Smooth muscle cell of the brain vasculature (primary cell): Measurements from ENCODE around the gene SLX9.

Source experiments
- DNase-seq: peaks from one replicate; pipeline ENCODE4 v3.0.0-alpha.2; 2012; ENCODE audit warnings: low read depth, low spot score

SLX9 gene

GRCh38 chr21:44958471-44959191 is 18.8 kb downstream of the SLX9 start:
- DNase-seq = peak; percentile 92

DNA sequence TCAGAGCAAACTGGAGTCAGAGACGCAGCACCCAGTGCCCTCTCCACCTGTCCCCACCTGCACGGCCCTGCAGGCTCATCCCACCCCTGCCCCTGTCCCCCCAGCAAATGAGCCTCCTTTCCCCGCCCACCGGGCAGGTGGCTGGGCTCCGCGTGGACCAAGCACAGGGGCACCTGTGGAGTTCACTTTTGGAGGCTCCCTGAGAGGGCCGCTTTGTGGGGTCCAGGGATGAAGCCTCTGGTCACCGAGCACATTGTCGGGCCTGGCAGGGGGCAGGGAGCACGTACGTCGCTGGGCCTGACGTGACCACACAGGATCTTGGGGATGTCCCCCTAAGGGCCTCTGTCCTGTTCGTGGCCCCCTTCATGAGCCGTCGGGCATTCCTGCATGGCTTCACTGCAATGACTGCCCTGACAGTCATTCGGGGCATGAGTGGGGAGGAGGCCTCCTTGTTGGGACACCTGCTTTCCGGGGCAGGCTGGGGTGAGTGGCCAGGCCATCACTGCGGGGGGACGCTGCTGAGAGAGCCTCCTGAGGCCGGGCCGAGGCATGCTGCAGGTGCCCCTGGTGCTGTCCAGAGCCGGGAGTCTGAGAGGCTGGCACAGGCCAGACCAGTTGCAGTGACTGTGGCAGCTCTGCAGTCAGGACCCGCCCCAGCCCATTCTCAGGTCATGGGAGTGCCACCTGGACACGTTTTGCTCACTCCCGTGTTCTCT is 19.7 kb downstream of the SLX9 start:
- no peak for DNase-seq

DNA sequence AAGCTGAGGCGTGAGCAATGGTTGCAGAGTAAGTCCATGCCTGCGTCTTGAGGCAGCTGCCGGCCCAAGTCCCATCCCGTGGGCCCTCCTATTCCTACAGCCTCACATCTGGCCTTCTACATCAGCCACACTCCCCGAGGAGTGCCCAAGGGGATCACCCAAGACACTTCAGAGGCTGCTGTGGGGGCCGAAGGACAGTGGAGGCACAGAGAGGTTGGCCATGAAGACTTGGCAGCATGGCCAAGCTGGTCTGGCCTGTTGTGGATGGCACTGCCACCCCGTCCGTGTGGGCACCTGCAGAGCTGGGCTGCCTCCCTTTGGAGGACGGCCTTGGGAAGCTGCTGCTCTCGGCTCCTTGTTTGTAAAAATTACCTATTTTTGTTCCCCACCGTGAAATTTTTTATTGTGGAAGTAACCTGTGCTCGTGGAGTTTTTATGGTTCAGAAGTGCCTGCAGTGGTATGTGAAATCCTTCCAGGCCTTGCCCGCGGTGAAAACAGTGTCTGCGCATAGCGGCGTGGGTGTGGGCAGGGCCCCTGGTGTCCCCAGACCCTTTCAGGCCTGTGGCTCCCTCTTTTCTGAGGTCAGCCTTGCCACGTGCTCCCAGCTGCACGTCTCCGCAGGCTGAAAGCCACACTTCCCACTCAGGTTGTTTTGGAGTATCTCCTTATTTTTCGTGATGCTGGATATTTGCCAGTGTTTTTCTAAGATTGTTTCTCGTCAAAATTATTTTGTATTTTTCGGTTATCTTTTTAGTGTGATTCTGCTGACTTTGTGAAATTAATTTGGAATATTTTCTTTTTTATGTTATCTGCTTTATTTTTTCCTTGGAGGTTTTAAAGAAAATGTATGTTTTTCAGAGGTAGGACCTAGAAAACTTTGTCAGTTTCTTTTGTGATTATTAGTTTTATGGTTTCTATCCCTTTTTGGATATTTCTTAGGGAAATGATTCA is 20.6 kb downstream of the SLX9 start:
- DNase-seq = no peak

- DNase-seq = peak; percentile 80
Observed at GRCh38 chr21:44962403-44962966, 22.7 kb downstream of the SLX9 start.

- DNase-seq = no peak
Observed at GRCh38 chr21:44964381-44964780, 24.6 kb downstream of the SLX9 start.

- no peak for DNase-seq
Observed at GRCh38 chr21:44965251-44966022, 25.6 kb downstream of the SLX9 start.

DNA sequence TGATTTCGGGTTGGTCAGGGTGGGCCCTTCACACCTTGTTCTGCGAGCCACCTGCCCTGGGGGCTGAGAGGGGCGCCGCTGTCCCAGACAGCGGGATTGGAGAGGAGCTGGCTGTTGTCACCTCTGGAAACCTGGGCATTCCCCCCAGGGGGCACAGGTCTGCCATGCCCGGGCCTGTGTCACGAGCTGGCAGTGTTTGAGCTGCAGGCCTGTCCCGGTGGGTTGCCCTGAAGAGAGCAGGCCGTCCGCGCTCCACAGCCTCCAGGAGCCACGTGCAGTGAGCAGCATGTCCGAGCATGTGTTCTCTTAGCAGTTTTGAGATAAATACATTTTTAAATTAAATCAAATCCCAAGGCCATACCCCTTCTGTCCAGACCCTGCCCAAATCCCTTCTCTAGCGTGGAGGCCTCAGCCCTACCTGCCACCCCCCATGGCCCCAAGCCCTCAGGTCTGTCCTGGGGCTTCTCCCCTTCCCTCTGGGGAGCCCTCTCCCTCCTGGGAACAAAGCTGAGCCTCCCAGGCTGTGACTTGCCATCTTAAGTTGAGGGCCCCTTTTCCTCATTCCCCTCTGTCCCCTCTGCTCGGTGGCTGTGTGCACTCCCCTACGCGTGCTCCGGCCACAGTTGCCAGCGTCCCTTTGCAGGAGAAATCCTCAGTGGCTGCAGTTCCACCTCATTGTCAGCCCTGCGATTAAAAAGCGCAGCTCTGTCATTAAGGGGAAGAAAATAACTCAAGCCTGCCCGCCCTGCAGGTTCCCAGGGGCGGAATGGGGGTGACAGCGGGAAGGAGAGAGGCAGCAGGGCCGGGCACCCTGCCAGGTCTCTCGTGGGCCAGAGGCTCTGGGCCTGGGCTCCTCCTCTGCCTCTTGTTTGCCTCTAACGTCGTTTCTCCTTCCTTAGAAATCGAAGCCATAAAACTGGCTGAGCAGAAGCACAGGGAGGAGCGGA is 26.6 kb downstream of the SLX9 start:
- DNase-seq = no peak

DNA sequence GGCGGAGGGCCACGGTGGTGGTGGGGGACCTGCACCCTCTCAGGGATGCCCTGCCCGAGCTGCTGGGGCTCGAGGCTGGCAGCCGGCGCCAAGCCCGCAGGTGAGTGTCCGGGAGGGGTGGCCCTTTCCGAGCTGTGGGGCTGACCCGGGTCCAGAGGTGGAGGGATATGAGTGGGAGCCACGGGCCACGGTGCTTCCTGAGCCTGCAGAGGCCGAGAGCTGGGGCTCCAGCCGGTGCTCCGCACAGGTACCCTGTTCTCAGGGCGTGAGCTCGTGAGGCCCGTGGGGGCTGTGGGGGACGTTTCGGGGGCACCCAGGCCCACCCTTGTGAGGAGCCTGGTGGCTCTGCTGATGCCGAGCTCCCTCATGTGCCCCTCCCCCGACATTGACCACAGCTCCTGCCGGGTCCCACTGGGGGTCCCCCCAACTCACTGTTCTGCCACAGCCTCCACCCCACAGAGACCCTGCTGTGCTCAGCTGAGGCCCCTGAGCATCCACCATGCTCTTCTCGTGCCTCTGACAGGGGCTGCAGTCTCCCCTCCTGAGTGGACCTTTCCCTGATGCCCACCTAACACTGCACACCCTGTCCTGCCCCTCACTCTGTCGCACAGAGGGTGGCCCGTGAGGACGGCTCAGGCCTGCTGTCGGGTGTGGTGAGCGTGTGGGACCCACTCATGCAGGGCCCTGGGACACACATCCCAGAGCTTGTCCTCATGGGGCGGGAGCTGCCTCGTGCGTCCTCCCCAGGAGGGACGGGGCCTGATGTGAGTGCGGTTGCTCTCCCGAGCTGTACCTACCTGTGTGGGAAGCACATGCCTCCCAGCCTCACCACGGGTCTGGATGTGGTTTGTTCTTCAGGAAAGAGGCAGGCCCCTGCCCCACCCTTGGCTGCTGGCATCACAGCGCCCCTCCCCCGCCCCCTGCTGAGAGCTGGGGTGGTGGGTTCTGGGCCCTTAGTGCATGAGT is 27.5 kb downstream of the SLX9 start:
- DNase-seq = no peak

GRCh38 chr21:44969066-44969670 is 29.3 kb downstream of the SLX9 start:
- no peak for DNase-seq

DNA sequence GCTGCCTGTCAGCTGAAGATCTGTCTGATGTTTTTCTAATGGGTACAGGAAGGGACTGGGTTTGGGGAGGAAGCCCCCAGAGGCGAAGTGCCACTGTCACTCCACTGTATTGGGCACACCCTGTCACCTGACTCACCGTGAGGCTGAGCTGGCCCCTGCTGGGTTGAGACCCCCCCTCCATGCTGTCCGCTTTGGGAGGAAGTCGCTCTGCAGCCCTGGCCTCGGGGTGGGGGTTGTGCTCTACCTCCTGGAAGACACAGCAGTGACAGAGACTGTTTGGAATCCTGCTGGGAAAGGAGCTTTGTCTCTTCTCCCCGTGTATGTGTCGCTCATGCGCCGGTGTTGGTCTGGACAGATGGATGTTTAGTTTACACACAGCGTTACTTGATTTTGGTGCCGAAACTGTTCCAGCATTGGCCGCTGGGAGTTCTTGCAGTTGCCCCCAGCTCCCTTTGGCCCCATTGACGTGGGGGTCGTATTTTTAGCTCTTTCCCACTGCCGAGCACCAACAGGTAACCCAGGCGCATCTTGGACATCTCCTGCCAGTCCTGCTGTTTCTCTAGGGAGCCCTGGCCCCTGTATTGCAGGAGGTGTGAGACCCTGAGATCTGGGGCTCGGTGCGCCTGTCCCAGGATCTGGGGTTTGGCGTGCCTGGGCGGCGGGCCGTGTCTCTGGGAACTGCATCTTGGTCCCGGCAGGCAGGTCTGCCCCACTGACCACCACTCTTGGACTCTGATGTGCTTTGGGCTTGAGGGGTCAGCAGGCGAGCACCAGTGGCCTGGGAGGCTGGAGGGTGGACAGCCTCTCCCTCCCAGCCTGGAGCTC is 30.3 kb downstream of the SLX9 start:
- no peak for DNase-seq

DNA sequence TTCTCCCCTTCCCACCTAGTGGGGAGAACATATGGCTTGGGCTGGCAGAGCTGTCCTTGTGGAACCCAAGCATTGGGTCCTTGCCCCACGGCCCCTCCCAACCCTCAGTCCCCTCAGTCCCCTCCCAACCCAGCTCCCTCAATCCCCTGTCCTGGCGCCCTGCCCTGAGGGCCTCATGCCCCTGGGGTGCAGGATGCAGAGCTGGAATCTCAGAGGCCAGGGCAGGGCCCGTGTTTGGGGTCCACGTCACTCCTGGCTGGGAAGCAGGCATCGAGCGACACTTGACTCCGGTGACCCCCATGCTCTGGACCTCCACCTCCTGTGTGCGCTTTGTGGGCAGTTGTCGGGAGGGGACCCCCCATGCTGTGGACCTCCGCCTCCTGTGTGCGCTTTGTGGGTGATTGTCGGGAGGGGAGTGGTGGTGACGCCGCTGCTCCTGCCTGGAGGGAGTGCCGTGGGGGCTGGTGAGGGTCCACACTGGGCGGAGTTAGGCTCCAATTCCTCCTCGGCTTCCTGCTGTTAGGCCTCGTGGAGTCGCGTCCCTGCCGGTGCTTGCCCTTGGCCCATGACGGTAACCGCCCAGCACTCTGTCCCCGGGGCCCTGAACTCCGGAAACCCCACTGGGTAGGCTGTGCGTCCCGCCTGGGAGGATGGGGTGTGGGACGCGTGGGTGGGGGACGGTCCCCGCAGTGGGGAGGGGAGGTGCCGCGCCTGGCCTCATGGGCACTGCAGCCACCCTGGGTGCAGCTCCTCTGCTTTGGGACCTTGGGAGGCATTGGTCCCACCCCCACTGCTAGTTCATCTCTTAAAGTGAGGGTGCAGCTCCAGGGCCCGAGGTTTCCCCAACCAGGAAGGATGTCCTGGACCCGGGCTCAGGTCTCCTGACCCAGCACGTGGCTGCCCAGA is 31.2 kb downstream of the SLX9 start:
- no peak for DNase-seq

DNA sequence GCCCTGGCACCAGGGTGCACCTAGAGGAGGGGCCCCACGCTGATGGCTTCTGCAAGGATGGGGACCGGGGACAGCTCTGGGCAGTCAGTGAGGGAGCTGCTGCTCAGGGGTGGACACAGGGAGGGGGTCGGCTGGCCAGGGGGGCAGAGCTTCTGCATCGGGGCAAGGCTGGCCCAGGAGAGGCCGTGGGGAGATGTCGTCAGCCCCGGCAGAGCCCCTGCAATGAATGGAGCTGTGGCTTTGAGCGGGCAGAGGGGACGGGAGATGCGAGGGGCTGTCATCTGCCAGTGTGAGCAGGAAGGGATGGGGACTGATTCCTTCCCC is 31.8 kb downstream of the SLX9 start:
- DNase-seq = no peak

DNA sequence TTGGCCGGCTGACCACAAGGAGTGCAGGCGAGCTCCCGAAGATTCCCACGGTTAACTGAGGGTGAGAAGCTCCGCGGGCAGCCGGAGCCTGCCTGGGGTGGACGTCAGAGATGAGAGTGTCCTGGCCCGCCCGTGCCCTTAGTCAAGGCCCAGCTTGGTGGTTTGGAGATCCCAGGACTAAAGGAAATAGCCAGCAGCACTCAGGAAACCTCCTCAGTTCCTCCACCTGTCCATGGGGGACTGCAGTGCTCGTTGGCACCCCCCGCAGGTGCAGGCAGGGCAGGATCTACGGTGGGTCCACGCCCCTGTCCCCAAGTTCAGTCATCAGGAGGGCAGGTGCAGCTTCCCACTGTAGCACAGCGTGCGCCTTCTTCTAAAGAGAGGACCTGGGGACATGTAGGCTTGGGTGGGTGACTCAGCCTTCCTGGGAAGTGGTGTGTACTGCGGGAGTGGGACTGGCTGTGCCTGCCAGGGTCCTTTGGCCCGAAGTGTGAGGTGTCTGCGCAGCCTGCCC is 32.5 kb downstream of the SLX9 start:
- DNase-seq = no peak

DNA sequence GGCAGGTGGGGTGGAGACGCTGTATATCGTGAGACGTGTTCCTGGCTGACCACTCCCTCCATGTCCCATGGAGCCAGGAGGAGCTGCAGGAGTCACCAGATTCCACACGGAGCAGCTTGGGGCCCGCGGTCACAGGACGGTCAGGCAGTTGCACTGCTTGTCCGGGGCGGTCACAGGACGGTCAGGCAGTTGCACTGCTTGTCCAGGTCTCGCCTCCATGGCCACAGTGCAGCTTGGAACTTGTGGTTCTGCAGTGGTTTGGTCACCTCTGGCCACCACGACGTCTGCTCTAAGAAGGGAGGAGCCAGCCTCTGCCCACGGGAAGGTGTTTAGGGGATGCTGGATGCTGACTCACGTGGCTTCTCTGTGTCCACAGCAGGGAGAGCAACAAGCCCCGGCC is 33.0 kb downstream of the SLX9 start:
- DNase-seq = no peak

GRCh38 chr21:44973598-44973997 is 33.8 kb downstream of the SLX9 start:
- DNase-seq = no peak

DNA sequence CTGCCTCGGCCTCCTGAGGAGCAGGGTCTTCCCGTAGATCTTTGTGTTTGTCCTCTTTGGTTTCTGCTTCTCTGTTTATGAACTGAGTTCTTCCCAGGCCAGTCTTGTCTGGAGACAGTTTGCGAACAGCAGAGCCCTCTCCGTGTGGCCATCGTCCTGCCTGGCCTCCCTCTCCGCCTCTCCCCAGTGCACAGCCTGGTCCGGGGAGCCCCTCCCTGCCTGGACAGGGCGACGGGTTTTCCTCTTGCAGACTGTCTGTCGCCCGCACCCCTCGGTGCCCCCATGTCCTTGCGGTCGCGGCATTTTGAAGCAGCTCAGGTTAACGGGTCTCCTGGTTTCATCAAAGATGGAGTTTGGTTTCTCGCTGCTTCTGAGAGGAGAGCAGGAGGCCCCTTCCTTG is 34.8 kb downstream of the SLX9 start:
- DNase-seq = no peak
